H9 (cell line): ENCODE results near the gene ARID5A. TPM values are rescaled to one million over a fixed set of nuclear protein-coding genes. Genes with fewer than 3 reads are reported as not detected.

Source experiments
- DNase-seq: peaks from one replicate; pipeline ENCODE4 v3.0.0-alpha.2; 2017
- H2AFZ ChIP-seq: one replicate; pipeline ENCODE4 v1.6.1; 2013; ENCODE audit warnings: mild to moderate bottlenecking, low read length, control low read depth, moderate library complexity
- H2AK5ac ChIP-seq: 2 replicates; pipeline ENCODE4 v1.6.1; 2013; ENCODE audit warnings: low read length, control low read depth, mixed read lengths; ENCODE audit not compliant: insufficient read length
- H2BK120ac ChIP-seq: one replicate; pipeline ENCODE4 v1.6.1; 2013; ENCODE audit warnings: low read depth, mild to moderate bottlenecking, low read length, control low read depth, inconsistent platforms; ENCODE audit not compliant: poor library complexity, severe bottlenecking
- H2BK12ac ChIP-seq: 2 replicates; pipeline ENCODE4 v1.6.1; 2013; ENCODE audit warnings: low read length, control low read depth, mixed read lengths, low read depth; ENCODE audit not compliant: insufficient read length
- H2BK15ac ChIP-seq: 2 replicates; pipeline ENCODE4 v1.6.1; 2013; ENCODE audit warnings: low read depth, low read length, control low read depth
- H2BK20ac ChIP-seq: one replicate; pipeline ENCODE4 v1.6.1; 2013; ENCODE audit warnings: low read depth, mild to moderate bottlenecking, low read length, control low read depth, inconsistent platforms; ENCODE audit not compliant: poor library complexity, severe bottlenecking
- H2BK5ac ChIP-seq: 2 replicates; pipeline ENCODE4 v1.6.1; 2013; ENCODE audit warnings: low read length, control low read depth, mixed read lengths; ENCODE audit not compliant: insufficient read length
- H3K14ac ChIP-seq: 2 replicates; pipeline ENCODE4 v1.6.1; 2013; ENCODE audit warnings: low read length, control low read depth; ENCODE audit not compliant: insufficient read depth
- H3K18ac ChIP-seq: 2 replicates; pipeline ENCODE4 v1.6.1; 2013; ENCODE audit warnings: low read depth, mild to moderate bottlenecking, mixed read lengths, low read length, control low read depth; ENCODE audit not compliant: insufficient read length
- H3K23ac ChIP-seq: 2 replicates; pipeline ENCODE4 v1.6.1; 2013; ENCODE audit warnings: low read length, control low read depth, mixed read lengths, low read depth; ENCODE audit not compliant: insufficient read length
- H3K23me2 ChIP-seq: 2 replicates; pipeline ENCODE4 v1.6.1; 2013; ENCODE audit warnings: low read depth, mild to moderate bottlenecking, mixed read lengths, low read length, control low read depth; ENCODE audit not compliant: insufficient read length, poor library complexity, severe bottlenecking
- H3K27ac ChIP-seq: 2 replicates; pipeline ENCODE4 v1.5.1; 2013; ENCODE audit warnings: low read length, control low read depth, mixed read lengths, low read depth; ENCODE audit not compliant: insufficient read length
- H3K27me3 ChIP-seq: 2 replicates; pipeline ENCODE4 v1.6.1; 2013; ENCODE audit warnings: low read length, control low read depth, inconsistent platforms; ENCODE audit not compliant: insufficient read depth
- H3K4ac ChIP-seq: 2 replicates; pipeline ENCODE4 v1.6.1; 2013; ENCODE audit warnings: low read depth, mild to moderate bottlenecking, control low read depth, inconsistent platforms, low read length, moderate library complexity
- H3K4me1 ChIP-seq: 2 replicates; pipeline ENCODE4 v1.6.1; 2013; ENCODE audit warnings: low read length, control low read depth, inconsistent platforms; ENCODE audit not compliant: insufficient read depth
- H3K4me2 ChIP-seq: 2 replicates; pipeline ENCODE4 v1.6.1; 2013; ENCODE audit warnings: low read length, control low read depth, mixed read lengths; ENCODE audit not compliant: insufficient read length, insufficient read depth
- H3K56ac ChIP-seq: 2 replicates; pipeline ENCODE4 v1.6.1; 2013; ENCODE audit warnings: low read depth, mild to moderate bottlenecking, mixed read lengths, low read length, control low read depth; ENCODE audit not compliant: insufficient read length
- H3K79me1 ChIP-seq: 2 replicates; pipeline ENCODE4 v1.6.1; 2013; ENCODE audit warnings: low read depth, mild to moderate bottlenecking, moderate library complexity, low read length, control low read depth, inconsistent platforms; ENCODE audit not compliant: insufficient read depth, poor library complexity, severe bottlenecking
- H3K79me2 ChIP-seq: 2 replicates; pipeline ENCODE4 v1.6.1; 2013; ENCODE audit warnings: low read length, control low read depth, inconsistent platforms; ENCODE audit not compliant: insufficient read depth
- H3K9ac ChIP-seq: 2 replicates; pipeline ENCODE4 v1.6.1; 2013; ENCODE audit warnings: low read length, control low read depth, mixed read lengths; ENCODE audit not compliant: insufficient read length; ENCODE audit errors: extremely low read depth
- H3K9me3 ChIP-seq: one replicate; pipeline ENCODE4 v1.6.1; 2013; ENCODE audit warnings: low read depth, low read length, inconsistent platforms; ENCODE audit not compliant: control insufficient read depth
- H3T11ph ChIP-seq: one replicate; pipeline ENCODE4 v1.6.1; 2013; ENCODE audit warnings: mild to moderate bottlenecking, low read length, control low read depth, inconsistent platforms
- H4K20me1 ChIP-seq: one replicate; pipeline ENCODE4 v1.6.1; 2013; ENCODE audit not compliant: control insufficient read depth, insufficient read length, insufficient read depth
- H4K5ac ChIP-seq: 2 replicates; pipeline ENCODE4 v1.6.1; 2013; ENCODE audit warnings: low read depth, mild to moderate bottlenecking, mixed read lengths, low read length, control low read depth; ENCODE audit not compliant: insufficient read length
- H4K8ac ChIP-seq: replicated peaks from 2 replicates; pipeline ENCODE4 v1.6.1; 2013; ENCODE audit warnings: low read length, control low read depth, mixed read lengths, low read depth; ENCODE audit not compliant: insufficient read length
- H4K91ac ChIP-seq: 2 replicates; pipeline ENCODE4 v1.6.1; 2013; ENCODE audit warnings: low read depth, mild to moderate bottlenecking, moderate library complexity, mixed read lengths, low read length, control low read depth; ENCODE audit not compliant: insufficient read length
- H3K27ac Mint-ChIP-seq, 3 experiments: 2 replicates in 2 of 3; 3 replicates in 1 of 3; pipeline ENCODE4 v1.8.0; 2020 to 2021; ENCODE audit warnings: mixed read lengths in 3 of 3, mild to moderate bottlenecking in 1 of 3, moderate library complexity in 1 of 3
- H3K27me3 Mint-ChIP-seq: 2 replicates; pipeline ENCODE4 v1.8.0; 2021; ENCODE audit warnings: low read depth, mild to moderate bottlenecking, moderate library complexity, mixed read lengths
- H3K36me3 Mint-ChIP-seq, 3 experiments: 2 replicates in 2 of 3; 3 replicates in 1 of 3; pipeline ENCODE4 v1.8.0; 2020 to 2021; ENCODE audit warnings: low read depth in 3 of 3, mixed read lengths in 3 of 3; ENCODE audit not compliant: insufficient read depth in 1 of 3
- H3K4me1 Mint-ChIP-seq, 2 experiments: 2 replicates each; pipeline ENCODE4 v1.8.0; 2020; ENCODE audit warnings: mixed read lengths in 2 of 2
- H3K4me3 Mint-ChIP-seq, 2 experiments: 2 replicates in 1 of 2; 3 replicates in 1 of 2; pipeline ENCODE4 v1.8.0; 2020 to 2021; ENCODE audit warnings: mild to moderate bottlenecking in 2 of 2, mixed read lengths in 2 of 2, moderate library complexity in 1 of 2
- H3K9me3 Mint-ChIP-seq, 2 experiments: 2 replicates in 1 of 2; 3 replicates in 1 of 2; pipeline ENCODE4 v1.8.0; 2020; ENCODE audit warnings: mild to moderate bottlenecking in 2 of 2, mixed read lengths in 2 of 2, moderate library complexity in 1 of 2
- CTCF ChIP-seq: fragments of 200-600 bp; sonication (generic); conservative IDR thresholded peaks from 3 replicates; pipeline ENCODE4 v1.8.0; 2021; ENCODE audit warnings: antibody characterized with exemption, mild to moderate bottlenecking
- WGBS: extraction: QIAGEN DNeasy Blood & Tissue Kit; methylation state at CpG from one replicate; pipeline ENCODE4 v1.1.7; 2013; ENCODE audit warnings: missing lambda C conversion rate, low lambda C conversion rate, mixed read lengths; ENCODE audit not compliant: insufficient read length; ENCODE audit errors: extremely low coverage; 5-methylcytosine and 5-hydroxymethylcytosine counted together
- total RNA-seq: library from RNA; stranded (reverse); gene quantifications from 2 replicates; pipeline ENCODE4 v1.2.1, GENCODE V29; 2021

Gene ARID5A
- total RNA-seq, 1 experiment from 2014 or later, result 4.5 TPM

DNA sequence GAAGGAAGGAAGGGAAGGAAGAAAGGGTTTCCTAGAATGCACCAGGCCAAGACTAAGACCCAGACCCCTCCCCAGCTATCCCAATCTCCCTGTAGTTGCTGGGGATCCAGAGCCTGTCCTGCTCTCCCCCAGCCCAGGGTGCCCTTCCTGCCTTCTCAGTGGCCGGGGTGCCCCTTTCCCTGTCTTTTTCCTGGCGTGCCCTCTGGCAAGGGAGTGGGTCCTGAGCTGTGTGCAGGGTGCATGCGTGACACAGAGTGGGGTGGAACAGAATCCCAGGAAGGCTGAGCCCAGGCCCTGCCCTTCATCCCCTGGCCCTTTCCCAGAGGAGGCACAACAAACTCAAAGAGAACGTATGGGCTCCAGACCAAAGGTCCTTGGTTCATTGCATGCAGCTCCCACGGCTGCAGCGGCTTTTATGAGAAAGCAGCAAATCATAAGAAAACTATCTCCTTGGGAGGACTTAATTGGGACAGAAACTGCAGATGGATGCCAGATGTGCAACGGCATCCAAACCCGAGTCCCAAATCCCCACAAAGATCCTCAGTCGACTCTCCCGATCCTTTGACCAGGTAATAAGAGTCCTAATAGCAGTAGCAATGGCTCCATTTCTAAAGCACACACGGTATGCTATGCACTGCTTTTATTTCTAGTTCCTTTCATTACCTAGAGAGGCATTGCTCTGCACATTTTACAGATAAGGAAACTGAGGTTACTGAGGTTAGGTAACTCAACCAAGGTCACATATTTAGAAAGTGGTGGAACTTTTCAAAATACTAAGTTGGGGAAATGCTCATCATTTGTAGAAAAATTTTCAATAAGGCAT, 12.7 kb upstream of the ARID5A start:
- Histone ChIP-seq H3T11ph (no peak overlapping the region), H3K23ac (no peak overlapping the region), H3K9ac (no peak overlapping the region), H3K4me2 (no peak overlapping the region), H2BK120ac (no peak overlapping the region), H3K79me2 (no peaks in the 10 kb centered on the region), H3K79me1 (no peaks in the 10 kb centered on the region), H4K5ac (no peak overlapping the region), H2BK20ac (no peak overlapping the region), H3K18ac (no peak overlapping the region), H2BK15ac (no peak overlapping the region), H3K4me1 (no peaks in the 10 kb centered on the region), H3K27me3 (no peaks in the 10 kb centered on the region), H4K8ac (no peak overlapping the region), H3K14ac (no peak overlapping the region), H3K56ac (no peak overlapping the region), H2BK5ac (no peak overlapping the region), H4K91ac (no peak overlapping the region), H3K27ac (no peak overlapping the region), H3K9me3 (no peaks in the 10 kb centered on the region), H2BK12ac (no peak overlapping the region), H2AK5ac (no peak overlapping the region), H3K23me2 (peaks cover 2% of the 10 kb centered on the region), H3K4ac (no peak overlapping the region), H2AFZ (no peak overlapping the region), H4K20me1 (no peaks in the 10 kb centered on the region)
- no peak for DNase-seq
- WGBS, result no CpG with 5 or more reads among the region's 11 CpGs
- peaks cover 4 to 11% of the 10 kb centered on the region in 2 experiments; a peak in 3 of 4 replicates for H3K4me1 Mint-ChIP-seq
- H3K27me3 Mint-ChIP-seq, result peaks cover 46% of the 10 kb centered on the region
- H3K9me3 Mint-ChIP-seq, result no peaks in the 10 kb centered on the region
- TF ChIP-seq CTCF, result no peak
- no peak overlapping the region for H3K27ac Mint-ChIP-seq
- H3K4me3 Mint-ChIP-seq, result no peak overlapping the region; a peak in 1 of 5 replicates
- no peaks in the 10 kb centered on the region for H3K36me3 Mint-ChIP-seq
